Subcutaneous adipose tissue (tissue), 4 donors: ENCODE data around the gene TOP3A. TPM values are rescaled to one million over a fixed set of nuclear protein-coding genes. Genes with fewer than 3 reads are reported as not detected.

Experiments
- total RNA-seq, 4 donors: library from RNA; depleted of rRNA; stranded (reverse); fragments of >200 nt; gene quantifications; one replicate each; pipeline ENCODE4 v1.1.0, GENCODE V29; 2016
- TF ChIP-seq, protein P1 (sequence below): fragments of 450-650 bp; IDR thresholded peaks from one replicate; pipeline ENCODE4 v1.5.1; 2016; ENCODE audit warnings: low read depth, mild to moderate bottlenecking, control low read depth, antibody characterized with exemption, moderate library complexity

TOP3A gene
- total RNA-seq, 4 donors from 2014 or later = 20.9 to 32.2 (median 27.6) TPM

DNA sequence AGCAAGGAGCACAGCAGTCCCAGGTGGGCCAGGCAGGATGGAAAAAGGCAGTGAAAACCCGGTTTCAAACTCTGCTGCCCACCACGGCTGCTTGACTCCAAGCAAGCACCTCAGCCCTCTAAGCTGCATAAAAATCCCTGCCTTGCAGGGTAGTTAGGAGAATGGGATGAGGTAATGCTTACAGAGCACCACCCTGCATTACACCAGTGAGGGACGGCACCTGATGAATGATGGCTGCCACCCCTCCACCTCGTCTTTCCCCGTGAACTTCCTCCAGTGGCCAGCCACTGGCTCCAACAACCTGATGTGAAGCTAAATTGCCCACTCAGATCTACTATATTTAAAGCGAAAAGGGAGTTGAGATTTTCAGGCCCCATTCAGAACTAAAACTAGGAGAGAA lies 33.0 kb downstream of the TOP3A start:
- TF ChIP-seq, protein P1, sequence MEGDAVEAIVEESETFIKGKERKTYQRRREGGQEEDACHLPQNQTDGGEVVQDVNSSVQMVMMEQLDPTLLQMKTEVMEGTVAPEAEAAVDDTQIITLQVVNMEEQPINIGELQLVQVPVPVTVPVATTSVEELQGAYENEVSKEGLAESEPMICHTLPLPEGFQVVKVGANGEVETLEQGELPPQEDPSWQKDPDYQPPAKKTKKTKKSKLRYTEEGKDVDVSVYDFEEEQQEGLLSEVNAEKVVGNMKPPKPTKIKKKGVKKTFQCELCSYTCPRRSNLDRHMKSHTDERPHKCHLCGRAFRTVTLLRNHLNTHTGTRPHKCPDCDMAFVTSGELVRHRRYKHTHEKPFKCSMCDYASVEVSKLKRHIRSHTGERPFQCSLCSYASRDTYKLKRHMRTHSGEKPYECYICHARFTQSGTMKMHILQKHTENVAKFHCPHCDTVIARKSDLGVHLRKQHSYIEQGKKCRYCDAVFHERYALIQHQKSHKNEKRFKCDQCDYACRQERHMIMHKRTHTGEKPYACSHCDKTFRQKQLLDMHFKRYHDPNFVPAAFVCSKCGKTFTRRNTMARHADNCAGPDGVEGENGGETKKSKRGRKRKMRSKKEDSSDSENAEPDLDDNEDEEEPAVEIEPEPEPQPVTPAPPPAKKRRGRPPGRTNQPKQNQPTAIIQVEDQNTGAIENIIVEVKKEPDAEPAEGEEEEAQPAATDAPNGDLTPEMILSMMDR = no peak

GRCh38 chr17:18280766-18281371 lies 33.9 kb downstream of the TOP3A start:
- TF ChIP-seq, protein P1 = no peak

DNA sequence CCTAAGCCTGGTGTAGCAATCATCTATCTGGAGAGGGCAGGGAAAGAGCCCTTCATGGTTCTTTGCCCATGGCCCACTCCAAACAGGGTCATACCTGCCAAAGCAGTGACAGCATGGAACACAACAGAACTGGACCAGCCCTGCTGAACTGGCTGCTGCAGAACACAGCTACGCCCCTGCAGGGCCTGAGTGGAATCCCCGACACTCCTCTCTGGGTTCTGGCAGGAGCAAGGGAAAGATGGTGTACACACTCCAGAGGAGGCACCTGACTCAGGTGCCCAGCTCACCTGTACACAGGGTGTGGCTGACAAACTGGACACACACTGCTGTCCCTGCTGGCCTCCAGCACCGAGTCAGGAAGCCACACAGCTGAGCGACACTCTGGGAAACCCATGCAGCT lies 34.5 kb downstream of the TOP3A start:
- TF ChIP-seq, protein P1 = no peak

GRCh38 chr17:18278867-18279266 lies 35.9 kb downstream of the TOP3A start:
- TF ChIP-seq, protein P1 = no peak

DNA sequence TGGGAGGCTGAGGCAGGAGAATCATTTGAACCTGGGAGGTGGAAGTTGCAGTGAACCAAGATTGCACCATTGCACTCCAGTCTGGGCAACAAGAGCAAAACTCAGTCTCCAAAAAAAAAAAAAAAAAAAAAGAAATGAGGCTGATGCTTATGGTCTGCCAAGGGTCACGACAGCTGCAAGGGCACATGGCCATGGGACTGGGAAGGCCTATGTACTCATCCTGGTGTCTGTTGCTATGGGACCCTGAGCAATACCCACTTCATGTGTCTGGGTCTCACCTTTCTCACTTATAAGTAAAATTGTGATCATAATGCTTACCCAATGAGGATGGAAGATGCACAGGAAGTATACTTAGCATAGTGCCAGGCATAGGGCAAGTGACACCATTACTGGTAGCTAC lies 37.7 kb downstream of the TOP3A start:
- TF ChIP-seq, protein P1 = no peak

DNA sequence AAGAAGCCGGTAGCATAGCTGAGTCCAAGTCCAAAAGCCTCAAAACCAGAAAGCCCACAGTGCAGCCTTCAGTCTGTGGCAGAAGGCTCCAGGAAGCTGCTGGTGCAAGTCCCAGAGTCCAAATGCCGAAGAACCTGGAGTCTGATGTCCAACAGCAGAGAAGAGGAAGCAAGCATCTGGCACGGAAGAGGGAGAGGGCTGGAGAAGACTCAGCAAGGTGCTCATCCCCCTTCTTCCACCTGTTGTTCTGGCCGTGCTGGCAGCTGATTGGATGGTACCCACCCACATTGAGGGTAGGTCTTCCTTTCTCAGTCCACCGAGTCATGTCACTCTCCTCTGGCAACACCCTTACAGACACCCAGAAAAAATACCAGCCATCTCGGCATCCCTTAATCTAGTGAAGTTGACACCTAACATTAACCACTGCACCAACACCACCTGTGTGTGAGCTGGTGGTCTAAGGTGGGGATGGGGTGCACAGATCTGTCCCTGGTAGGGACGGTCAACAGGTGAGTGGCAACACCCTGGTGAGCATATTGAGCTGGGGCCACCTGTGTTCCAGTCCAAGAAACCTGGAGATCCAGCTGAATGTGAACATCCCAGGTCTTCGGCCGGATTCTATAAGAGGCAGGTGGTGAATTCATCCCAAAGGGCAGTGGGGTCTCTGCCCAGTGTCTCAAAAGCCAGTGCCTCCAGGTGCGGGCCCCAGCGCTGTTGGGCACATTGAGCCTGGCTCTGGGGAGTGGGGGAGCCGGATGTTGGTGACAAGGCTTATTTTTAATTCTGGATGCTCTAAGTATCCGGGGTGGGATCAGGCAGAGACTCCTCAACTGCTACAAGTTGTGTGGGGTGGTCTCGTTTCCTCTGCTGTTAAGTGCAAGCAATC lies 44.5 kb downstream of the TOP3A start:
- TF ChIP-seq, protein P1 = no peak

DNA sequence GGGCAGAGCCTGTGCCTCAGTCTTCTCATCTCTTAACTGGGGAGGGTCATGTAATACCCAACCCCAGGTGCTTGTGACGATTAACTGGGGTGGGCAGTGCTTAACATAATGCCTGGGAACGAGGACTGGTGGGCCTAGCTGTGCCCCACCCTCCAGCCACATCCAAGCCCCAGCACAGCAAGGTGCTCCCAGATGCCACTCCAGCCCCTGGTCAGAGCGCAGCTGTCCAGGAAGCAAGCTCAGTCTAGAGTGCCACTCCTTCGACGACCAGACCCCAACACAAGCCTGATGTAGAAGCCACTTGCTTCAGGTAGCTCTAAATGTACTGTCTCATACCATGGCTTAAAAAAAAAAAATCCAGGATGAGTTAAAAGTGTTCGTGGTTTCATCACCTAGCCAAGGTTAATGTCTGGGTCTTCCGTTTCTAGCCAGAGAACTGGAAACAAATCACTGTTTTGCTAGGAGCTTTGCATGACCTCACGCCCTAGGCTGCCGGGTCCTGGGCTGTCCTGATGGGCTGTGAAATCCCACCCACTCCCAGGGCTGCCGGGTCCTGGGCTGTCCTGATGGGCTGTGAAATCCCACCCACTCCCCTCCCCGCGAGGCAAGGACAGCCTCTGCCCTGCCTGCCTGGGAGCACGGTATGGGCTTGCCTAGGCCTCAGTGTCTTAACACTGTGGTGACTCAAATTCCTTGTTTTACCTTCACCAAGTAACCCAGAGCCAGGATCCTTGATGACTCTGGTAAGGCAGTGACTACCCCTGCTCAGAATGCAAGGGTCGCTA lies 46.7 kb downstream of the TOP3A start:
- TF ChIP-seq, protein P1 = no peak
